K562 (cell line): ENCODE data around the gene KIF27. TPM values are rescaled to one million over a fixed set of nuclear protein-coding genes. Genes with fewer than 3 reads are reported as not detected.

Experiments
- ATAC-seq: fragments of 200-7000 bp; cut with Tn5 transposase; 3 replicates; pipeline ENCODE4 v1.9.1; 2020; ENCODE audit warnings: moderate library complexity
- BruUV-seq: library from RNA; stranded (reverse); fragments of 400-500 nt; replicated peaks from 2 replicates; lab custom pipeline; 2021; lab: Mats Ljungman, UMichigan
- CTCF ChIA-PET: fragments of 300-600 bp; formaldehyde crosslinking; extraction: SDS; loops from one replicate; lab custom pipeline; 2021; ENCODE audit warnings: low intra/inter-chr PET ratio; lab: Yijun Ruan, JAX
- POLR2A ChIA-PET: fragments of 300-600, 350-650 bp; sonication (Branson Sonifier 250); formaldehyde crosslinking; extraction: SDS; loops from one replicate; lab custom pipeline; 2021; ENCODE audit warnings: antibody characterized with exemption, inconsistent platforms; lab: Yijun Ruan, JAX
- DNase-seq, 4 experiments: peaks; one replicate each; pipeline versions ENCODE4 v3.0.0 to v3.0.0-alpha.2; 2011 to 2018; ENCODE audit warnings: low spot score in 3 of 4, mixed read lengths in 3 of 4; ENCODE audit errors: extremely low read depth in 1 of 4
- FAIRE-seq: peaks from 2 replicates; lab custom pipeline; 2011; peaks lifted over from hg19 to GRCh38; lab: Jason Lieb, UNC
- H2AFZ ChIP-seq: 2 replicates; pipeline ENCODE4 v1.6.0; 2011; ENCODE audit warnings: low read depth, low read length, control low read depth, inconsistent platforms
- H3K27ac ChIP-seq: fragments of 200-600 bp; 3 replicates; pipeline ENCODE4 v1.8.0; 2011; ENCODE audit warnings: low read depth, mild to moderate bottlenecking, control low read depth, inconsistent platforms, low read length, moderate library complexity, mixed read lengths; ENCODE audit errors: extremely low read depth
- H3K27me3 ChIP-seq, 2 experiments: fragments of 300-600 bp in 1 of 2; 2 replicates in 1 of 2; 3 replicates in 1 of 2; pipeline versions ENCODE4 v1.6.0 to v1.8.0; 2011; ENCODE audit warnings: inconsistent platforms in 2 of 2, low read length in 2 of 2, mild to moderate bottlenecking in 1 of 2, mixed read lengths in 1 of 2, moderate library complexity in 1 of 2; ENCODE audit not compliant: control insufficient read depth in 2 of 2, insufficient read depth in 2 of 2
- H3K36me3 ChIP-seq: fragments of 300-600 bp; 3 replicates; pipeline ENCODE4 v1.8.0; 2011; ENCODE audit warnings: mild to moderate bottlenecking, low read length, inconsistent platforms; ENCODE audit not compliant: control insufficient read depth, insufficient read depth
- H3K4me1 ChIP-seq, 2 experiments: fragments of 200-600 bp in 1 of 2; replicated peaks in 1 of 2; 2 replicates in 1 of 2; 3 replicates in 1 of 2; pipeline versions ENCODE4 v1.5.1 to v1.8.0; 2011; ENCODE audit warnings: inconsistent platforms in 2 of 2, low read length in 2 of 2, mild to moderate bottlenecking in 1 of 2, mixed read lengths in 1 of 2, moderate library complexity in 1 of 2; ENCODE audit not compliant: control insufficient read depth in 2 of 2, insufficient read depth in 2 of 2
- H3K4me2 ChIP-seq: 2 replicates; pipeline ENCODE4 v1.6.1; 2011; ENCODE audit warnings: low read length, control low read depth, inconsistent platforms, mixed read lengths; ENCODE audit not compliant: insufficient read depth
- H3K4me3 ChIP-seq: fragments of 200-600 bp; sonication (generic), shearing (Covaris generic); 2 replicates; pipeline ENCODE4 v1.5.1; 2016; ENCODE audit warnings: control low read depth, inconsistent platforms
- H3K79me2 ChIP-seq: fragments of 200-600 bp; 3 replicates; pipeline ENCODE4 v1.8.0; 2011; ENCODE audit warnings: low read length, inconsistent platforms; ENCODE audit not compliant: control insufficient read depth, insufficient read depth
- H3K9ac ChIP-seq, 2 experiments: 2 replicates each; pipeline versions ENCODE4 v1.6.0 to v1.6.1; 2011; ENCODE audit warnings: low read depth in 2 of 2, low read length in 2 of 2, control low read depth in 1 of 2, inconsistent platforms in 1 of 2, mild to moderate bottlenecking in 1 of 2, mixed read lengths in 1 of 2; ENCODE audit not compliant: insufficient read depth in 1 of 2
- H3K9me1 ChIP-seq: one replicate; pipeline ENCODE4 v1.6.0; 2011; ENCODE audit warnings: inconsistent platforms, mild to moderate bottlenecking, low read length, moderate library complexity; ENCODE audit not compliant: control insufficient read depth, insufficient read depth
- H3K9me3 ChIP-seq: replicated peaks from 2 replicates; pipeline ENCODE4 v1.5.1; 2011; ENCODE audit warnings: low read depth, low read length, inconsistent platforms; ENCODE audit not compliant: control insufficient read depth, insufficient read depth
- H4K20me1 ChIP-seq: replicated peaks from 2 replicates; pipeline ENCODE4 v1.6.1; 2011; ENCODE audit warnings: low read length, inconsistent platforms, mixed read lengths; ENCODE audit not compliant: control insufficient read depth, insufficient read depth
- CHD2 ChIP-seq: IDR thresholded peaks from 2 replicates; pipeline ENCODE4 v1.6.1; 2011; ENCODE audit warnings: low read depth, low read length
- CREB5 ChIP-seq: fragments of 250-450 bp; sonication (Bioruptor Pico); IDR thresholded peaks from 2 replicates; pipeline ENCODE4 v1.5.0; 2020; ENCODE audit warnings: mild to moderate bottlenecking
- CSDE1 ChIP-seq, 2 experiments: fragments of 450-650 bp; IDR thresholded peaks; 2 replicates each; pipeline ENCODE4 v1.6.1; 2016; ENCODE audit warnings: mild to moderate bottlenecking in 1 of 2
- E2F3 ChIP-seq: fragments of 250-450 bp; sonication (Bioruptor Pico); IDR thresholded peaks from 2 replicates; pipeline ENCODE4 v1.4.0; 2020; ENCODE audit warnings: mild to moderate bottlenecking
- ESRRB ChIP-seq: fragments of 250-450 bp; sonication (Bioruptor Pico); IDR thresholded peaks from 2 replicates; pipeline ENCODE4 v1.5.0; 2020; ENCODE audit warnings: mild to moderate bottlenecking, moderate library complexity, borderline replicate concordance
- GATAD2B ChIP-seq: fragments of 450-650 bp; IDR thresholded peaks from 2 replicates; pipeline ENCODE4 v1.6.1; 2017; ENCODE audit warnings: mild to moderate bottlenecking, borderline replicate concordance
- KLF16 ChIP-seq: IDR thresholded peaks from 2 replicates; pipeline ENCODE4 v1.6.1; 2016; ENCODE audit warnings: antibody characterized with exemption
- NKRF ChIP-seq: fragments of 450-650 bp; IDR thresholded peaks from 2 replicates; pipeline ENCODE4 v1.6.1; 2016; ENCODE audit warnings: borderline replicate concordance
- TARDBP ChIP-seq: fragments of 450-650 bp; IDR thresholded peaks from 2 replicates; pipeline ENCODE4 v1.6.1; 2016
- USF2 ChIP-seq: sonication (generic); formaldehyde crosslinking; IDR thresholded peaks from 2 replicates; pipeline ENCODE4 v1.5.0; 2020; ENCODE audit warnings: missing genetic modification reagents
- ZKSCAN8 ChIP-seq: fragments of 200-800 bp; sonication (Bioruptor generic); IDR thresholded peaks from 2 replicates; pipeline ENCODE4 v1.6.1; 2016; ENCODE audit warnings: missing genetic modification characterization, missing compliant biosample characterization
- ZNF23 ChIP-seq: fragments of 250-450 bp; sonication (Bioruptor Pico); IDR thresholded peaks from 2 replicates; pipeline ENCODE4 v1.4.0; 2020; ENCODE audit warnings: mild to moderate bottlenecking
- ZNF57 ChIP-seq: fragments of 450-650 bp; formaldehyde crosslinking; IDR thresholded peaks from 2 replicates; pipeline ENCODE4 v1.4.0; 2020; ENCODE audit warnings: mild to moderate bottlenecking, moderate library complexity
- WGBS: fragments of 100-300 bp; shearing (Covaris generic); methylation state at CpG from one replicate; pipeline ENCODE4 v1.1.6; 2016; ENCODE audit warnings: low coverage, mixed read lengths; ENCODE audit not compliant: insufficient coverage; ENCODE audit errors: missing lambda C conversion rate; 5-methylcytosine and 5-hydroxymethylcytosine counted together
- in situ Hi-C: fragments of 300-500 bp; cut with MboI; formaldehyde crosslinking; loops from 4 replicates; pipeline ENCODE4 v1.15.0; 2018; ENCODE audit warnings: inconsistent platforms, mixed read lengths
- intact Hi-C: fragments of 100-400 bp; cut with micrococcal nuclease; formaldehyde crosslinking; loops from 2 replicates; pipeline ENCODE4 v1.14.2; 2022
- polyA plus RNA-seq, 8 experiments: library from polyadenylated mRNA; depleted of rRNA in 4 of 8; stranded (reverse) in 5 of 8; unstranded in 3 of 8; fragments of >200 nt; fragmentation: Nextera tagmentation in 2 of 8; fragmentation: Illumina TruSeq in 1 of 8; extraction: Ambion mirVana in 2 of 8; extraction: Trizol in 1 of 8; gene quantifications; 2 replicates each; pipeline versions ENCODE4 v1.2.1 to v1.2.3, GENCODE V29; 2011 to 2014; ENCODE audit warnings: inconsistent platforms in 1 of 8, missing spikeins in 1 of 8
- total RNA-seq, 7 experiments: library from RNA; depleted of rRNA in 6 of 7; stranded (reverse); fragments of >200 nt in 6 of 7; fragmentation: Illumina TruSeq in 2 of 7; extraction: Trizol in 2 of 7; gene quantifications; 2 replicates each; pipeline versions ENCODE4 v1.2.1 to v1.2.3, GENCODE V29; 2011 to 2021; ENCODE audit warnings: low replicate concordance in 1 of 7
- TF ChIP-seq, protein P1 (sequence below): fragments of 250-450 bp; sonication (Bioruptor Pico); IDR thresholded peaks from 2 replicates; pipeline ENCODE4 v1.5.0; 2021; ENCODE audit warnings: mild to moderate bottlenecking, moderate library complexity
- TF ChIP-seq, protein P2 (sequence below): fragments of 450-650 bp; formaldehyde crosslinking; IDR thresholded peaks from 2 replicates; pipeline ENCODE4 v1.4.0; 2022; ENCODE audit warnings: missing genetic modification characterization

KIF27 gene
- total and polyA plus RNA-seq, 9 of the 15 experiments (the other 6 are each of a cell fraction or from before 2014, with no cell fraction given): 0.32 to 2.4 (median 0.98) TPM

DNA sequence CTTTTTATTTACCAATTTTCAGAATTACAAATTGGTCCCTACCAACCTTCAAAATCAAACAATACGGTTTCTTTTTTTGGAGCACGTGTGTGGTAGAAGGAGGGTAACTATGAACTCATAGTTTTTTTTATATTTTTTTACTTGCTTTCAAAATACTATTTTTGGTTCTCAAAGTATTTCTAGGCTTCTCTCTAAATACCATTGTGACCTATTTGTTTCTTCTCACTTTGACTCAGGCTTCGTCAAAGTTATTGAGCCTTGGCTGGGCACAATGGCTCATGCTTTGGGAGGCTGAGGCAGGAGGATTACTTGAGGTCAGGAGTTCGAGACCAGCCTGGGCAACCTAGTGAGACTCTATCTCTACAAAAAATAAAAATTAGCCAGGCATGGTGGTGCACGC lies 11.6 kb upstream of the KIF27 start:
- H3K36me3 ChIP-seq: peaks cover 5% of the 10 kb centered on the region; the same call in 1 of the 3 replicates
- intact Hi-C loops: no loop called here
- H3K27ac ChIP-seq: no peak overlapping the region
- ChIA-PET POLR2A (interaction anchor here (1.4 kb wide), 1 partner anchor 328 kb away, joined by 3 read pairs; no protein-coding TSS in a partner anchor), CTCF (no interaction called here)
- FAIRE-seq (no peak), ATAC-seq (no peak), DNase-seq (no peak)
- no peak for TF ChIP-seq CREB5 (CRISPR knock-in tag)
- no peak for TF ChIP-seq GATAD2B
- TF ChIP-seq ESRRB (CRISPR knock-in tag): no peak
- TF ChIP-seq KLF16: no peak
- TF ChIP-seq NKRF: no peak
- no peak for TF ChIP-seq CSDE1 (IDR thresholded peaks at IDR 0.05)
- TF ChIP-seq, protein P1, sequence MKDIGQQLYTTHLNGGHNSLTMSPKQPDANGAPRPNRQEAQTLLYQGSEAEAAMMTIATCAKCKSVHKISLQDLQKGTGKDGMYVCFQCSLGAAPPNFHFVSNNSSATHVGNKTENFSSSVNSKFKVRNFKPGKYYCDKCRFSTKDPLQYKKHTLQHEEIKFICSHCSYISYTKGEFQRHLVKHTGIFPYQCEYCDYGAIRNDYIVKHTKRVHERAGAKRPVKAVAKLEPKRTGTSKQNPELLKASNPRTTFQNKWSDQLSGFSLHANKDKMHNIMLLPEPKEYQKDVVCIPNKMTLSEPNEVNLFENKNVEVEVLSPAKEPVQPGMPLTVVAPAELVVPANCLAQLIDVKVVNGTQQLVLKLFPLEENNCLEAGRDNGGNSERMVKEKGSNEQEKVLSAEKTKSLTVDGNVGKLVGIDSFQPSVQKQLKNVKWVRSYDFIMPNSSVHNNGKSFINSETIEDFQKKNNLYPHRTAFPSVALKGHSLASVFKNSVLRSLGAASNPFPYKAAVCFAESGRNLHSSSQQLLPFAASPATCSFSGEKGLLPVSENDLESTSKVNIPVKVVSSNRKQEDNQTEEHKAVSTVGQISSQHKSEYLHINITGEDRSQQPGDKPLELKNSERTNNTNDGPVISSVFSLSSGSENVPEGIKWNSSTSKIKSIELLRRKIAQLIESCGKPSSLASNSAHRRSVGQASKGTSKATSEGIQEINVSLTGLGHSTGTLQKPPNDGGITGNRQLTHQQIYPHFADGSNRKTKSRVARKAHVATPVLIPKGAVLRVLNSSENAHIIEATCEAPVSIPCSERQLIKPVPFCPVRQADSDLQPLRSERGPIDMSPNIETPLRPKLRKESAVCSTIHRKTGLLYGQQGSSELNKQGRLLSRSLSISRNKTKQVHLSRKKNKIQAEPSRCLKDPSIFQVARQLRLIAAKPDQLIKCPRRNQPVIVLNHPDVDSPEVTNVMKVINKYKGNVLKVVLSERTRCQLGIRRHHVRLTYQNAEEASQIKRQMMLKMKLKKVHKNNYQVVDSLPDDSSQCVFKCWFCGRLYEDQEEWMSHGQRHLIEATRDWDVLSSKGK (CRISPR knock-in tag): no peak
- TF ChIP-seq TARDBP: no peak
- TF ChIP-seq ZNF23: no peak
- no peak for TF ChIP-seq ZNF57 (CRISPR knock-in tag)
- TF ChIP-seq ZKSCAN8 (CRISPR knock-in tag): no peak
- TF ChIP-seq, protein P2, sequence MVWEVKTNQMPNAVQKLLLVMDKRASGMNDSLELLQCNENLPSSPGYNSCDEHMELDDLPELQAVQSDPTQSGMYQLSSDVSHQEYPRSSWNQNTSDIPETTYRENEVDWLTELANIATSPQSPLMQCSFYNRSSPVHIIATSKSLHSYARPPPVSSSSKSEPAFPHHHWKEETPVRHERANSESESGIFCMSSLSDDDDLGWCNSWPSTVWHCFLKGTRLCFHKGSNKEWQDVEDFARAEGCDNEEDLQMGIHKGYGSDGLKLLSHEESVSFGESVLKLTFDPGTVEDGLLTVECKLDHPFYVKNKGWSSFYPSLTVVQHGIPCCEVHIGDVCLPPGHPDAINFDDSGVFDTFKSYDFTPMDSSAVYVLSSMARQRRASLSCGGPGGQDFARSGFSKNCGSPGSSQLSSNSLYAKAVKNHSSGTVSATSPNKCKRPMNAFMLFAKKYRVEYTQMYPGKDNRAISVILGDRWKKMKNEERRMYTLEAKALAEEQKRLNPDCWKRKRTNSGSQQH (CRISPR knock-in tag): no peak
- no peak for TF ChIP-seq USF2
- no peak for TF ChIP-seq CHD2
- no peak for TF ChIP-seq E2F3 (CRISPR knock-in tag)
- no peaks in the 10 kb centered on the region for H3K27me3 ChIP-seq
- no peaks in the 10 kb centered on the region for H4K20me1 ChIP-seq
- 28% methylated on average over 5 of the region's 5 CpGs for WGBS
- no peak overlapping the region for H2AFZ ChIP-seq
- H3K9ac ChIP-seq: no peak overlapping the region
- no peak overlapping the region for H3K4me3 ChIP-seq
- no peaks in the 10 kb centered on the region for H3K4me1 ChIP-seq
- H3K4me2 ChIP-seq: no peak overlapping the region
- no peaks in the 10 kb centered on the region for H3K9me3 ChIP-seq
- BruUV-seq: no TSS peak
- no peaks in the 10 kb centered on the region for H3K79me2 ChIP-seq
- in situ Hi-C loops: no loop called here
- no peaks in the 10 kb centered on the region for H3K9me1 ChIP-seq
